HepG2 (cell line): ENCODE results near the gene FUCA2. TPM values are rescaled to one million over a fixed set of nuclear protein-coding genes. Genes with fewer than 3 reads are reported as not detected.
A peak's percentile ranks its signal among the peaks of the same experiment; 100 is the strongest.

Experiments used
- ARHGAP35 ChIP-seq: sonication (generic); formaldehyde crosslinking; IDR thresholded peaks from 2 replicates; pipeline ENCODE4 v1.9.0; 2022; ENCODE audit warnings: mild to moderate bottlenecking, inconsistent platforms, moderate library complexity, missing genetic modification reagents, borderline replicate concordance
- FOXK2 ChIP-seq: fragments of 450-650 bp; IDR thresholded peaks from 2 replicates; pipeline ENCODE4 v1.6.1; 2016
- GPBP1L1 ChIP-seq: sonication (generic); formaldehyde crosslinking; IDR thresholded peaks from 2 replicates; pipeline ENCODE4 v1.5.0; 2020; ENCODE audit warnings: mild to moderate bottlenecking, missing genetic modification reagents
- MED13 ChIP-seq: sonication (generic); formaldehyde crosslinking; IDR thresholded peaks from 2 replicates; pipeline ENCODE4 v1.5.0; 2020; ENCODE audit warnings: missing genetic modification reagents
- MYC ChIP-seq: sonication (generic); formaldehyde crosslinking; IDR thresholded peaks from 2 replicates; pipeline ENCODE4 v1.9.0; 2021; ENCODE audit warnings: missing genetic modification reagents, borderline replicate concordance
- NFKBIZ ChIP-seq: IDR thresholded peaks from 2 replicates; pipeline ENCODE4 v1.6.1; 2018; ENCODE audit warnings: missing genetic modification reagents, missing compliant biosample characterization
- NR1H2 ChIP-seq: sonication (generic); formaldehyde crosslinking; IDR thresholded peaks from 2 replicates; pipeline ENCODE4 v1.8.1; 2022; ENCODE audit warnings: low read depth, missing genetic modification reagents, borderline replicate concordance
- PRDM15 ChIP-seq: sonication (generic); formaldehyde crosslinking; IDR thresholded peaks from 2 replicates; pipeline ENCODE4 v1.4.0; 2020; ENCODE audit warnings: missing genetic modification reagents
- SALL2 ChIP-seq: sonication (generic); formaldehyde crosslinking; IDR thresholded peaks from 2 replicates; pipeline ENCODE4 v1.8.1; 2023; ENCODE audit warnings: mild to moderate bottlenecking, missing genetic modification reagents, inconsistent platforms
- SNAI1 ChIP-seq: sonication (generic); formaldehyde crosslinking; IDR thresholded peaks from 2 replicates; pipeline ENCODE4 v1.5.0; 2020; ENCODE audit warnings: mild to moderate bottlenecking, missing genetic modification reagents, borderline replicate concordance
- YY1 ChIP-seq: IDR thresholded peaks from 2 replicates; pipeline ENCODE4 v1.6.1; 2011; ENCODE audit warnings: low read length, low read depth, moderate library complexity, mild to moderate bottlenecking; ENCODE audit not compliant: insufficient read depth, insufficient replicate concordance
- ZFP36L2 ChIP-seq: sonication (generic); formaldehyde crosslinking; IDR thresholded peaks from 2 replicates; pipeline ENCODE4 v1.4.0; 2020; ENCODE audit warnings: missing genetic modification reagents
- ZMAT5 ChIP-seq: sonication (generic); formaldehyde crosslinking; IDR thresholded peaks from 2 replicates; pipeline ENCODE4 v1.5.0; 2020; ENCODE audit warnings: mild to moderate bottlenecking, low read depth, missing genetic modification reagents, borderline replicate concordance
- ZMYM3 ChIP-seq: sonication (generic); formaldehyde crosslinking; IDR thresholded peaks from 2 replicates; pipeline ENCODE4 v1.5.1; 2020; ENCODE audit warnings: mild to moderate bottlenecking, missing genetic modification reagents
- ZNF10 ChIP-seq: sonication (generic); formaldehyde crosslinking; IDR thresholded peaks from 2 replicates; pipeline ENCODE4 v1.4.0; 2020; ENCODE audit warnings: mild to moderate bottlenecking, low read depth, missing genetic modification reagents, borderline replicate concordance
- ZNF17 ChIP-seq: sonication (generic); formaldehyde crosslinking; IDR thresholded peaks from 2 replicates; pipeline ENCODE4 v1.5.0; 2020; ENCODE audit warnings: mild to moderate bottlenecking, missing genetic modification reagents
- ZNF431 ChIP-seq: sonication (generic); formaldehyde crosslinking; IDR thresholded peaks from 2 replicates; pipeline ENCODE4 v1.9.0; 2022; ENCODE audit warnings: missing genetic modification reagents, low read depth, mild to moderate bottlenecking, borderline replicate concordance
- ZNF574 ChIP-seq: sonication (generic); formaldehyde crosslinking; IDR thresholded peaks from 2 replicates; pipeline ENCODE4 v1.4.0; 2020; ENCODE audit warnings: missing genetic modification reagents
- ZNF790 ChIP-seq: sonication (generic); formaldehyde crosslinking; IDR thresholded peaks from 2 replicates; pipeline ENCODE4 v1.8.0; 2022; ENCODE audit warnings: missing genetic modification reagents, mild to moderate bottlenecking, borderline replicate concordance
- polyA plus RNA-seq, 8 experiments: library from polyadenylated mRNA; depleted of rRNA in 3 of 8; stranded (reverse) in 7 of 8; unstranded in 1 of 8; fragments of >200 nt; fragmentation: Illumina TruSeq in 4 of 8; extraction: Trizol in 4 of 8; gene quantifications; 2 replicates each; pipeline versions ENCODE4 v1.2.1 to v1.2.3, GENCODE V29; 2011 to 2016; ENCODE audit warnings: low read depth in 4 of 8, missing spikeins in 1 of 8, mixed read lengths in 1 of 8; ENCODE audit not compliant: insufficient read depth in 1 of 8
- total RNA-seq, 5 experiments: library from RNA; depleted of rRNA; stranded (reverse); fragments of >200 nt; fragmentation: Illumina TruSeq; extraction: Trizol; gene quantifications; 2 replicates each; pipeline ENCODE4 v1.2.3, GENCODE V29; 2016; ENCODE audit warnings: low read depth in 1 of 5

FUCA2 gene
- total and polyA plus RNA-seq, 2 of the 13 experiments (the other 11 are each of a cell fraction or from before 2014, with no cell fraction given) = 87.4 to 144 TPM

- TF ChIP-seq PRDM15 = peak; percentile 70; the same call in 1 of the 2 replicates
- peak; percentile 74; the same call in 1 of the 2 replicates for TF ChIP-seq ZFP36L2 (CRISPR knock-in tag)
- TF ChIP-seq SALL2 (CRISPR knock-in tag) = peak; percentile 99
- peak; percentile 98 for TF ChIP-seq MYC
- peak; percentile 97 for TF ChIP-seq ZMYM3 (CRISPR knock-in tag)
- peak; percentile 71; the same call in 1 of the 2 replicates for TF ChIP-seq ZNF790
- TF ChIP-seq ARHGAP35 (CRISPR knock-in tag) = peak; percentile 96
- peak; percentile 96 for TF ChIP-seq NFKBIZ (CRISPR knock-in tag)
- no peak for TF ChIP-seq ZNF10 (CRISPR knock-in tag)
- TF ChIP-seq YY1 = peak; percentile 92
- peak; percentile 92 for TF ChIP-seq MED13 (CRISPR knock-in tag)
- no peak for TF ChIP-seq NR1H2 (CRISPR knock-in tag)
- TF ChIP-seq FOXK2 = peak; percentile 55; the same call in 1 of the 2 replicates
- TF ChIP-seq ZNF574 (CRISPR knock-in tag) = peak; percentile 97
- TF ChIP-seq ZNF17 (CRISPR knock-in tag) = peak; percentile 80
- no peak for TF ChIP-seq GPBP1L1 (CRISPR knock-in tag)
- peak; percentile 90; the same call in 1 of the 2 replicates for TF ChIP-seq SNAI1
- no peak for TF ChIP-seq ZNF431 (CRISPR knock-in tag)
- no peak for TF ChIP-seq ZMAT5
These were observed 60.8 kb downstream of the FUCA2 start, which contains the start of the genes ADAT2 and PEX3 (continued) for GRCh38 chr6:143450453-143451371.
